Astrocyte (in vitro differentiated cells and primary cell): ENCODE data around the gene FOXL3.

Experiments used
- EZH2 ChIP-seq: IDR thresholded peaks from 2 replicates; pipeline ENCODE4 v1.6.1; 2012; ENCODE audit warnings: mild to moderate bottlenecking, low read length, inconsistent platforms; ENCODE audit not compliant: insufficient read depth
- TF ChIP-seq, protein P1 (sequence below): IDR thresholded peaks from 2 replicates; pipeline ENCODE4 v1.5.1; 2011; ENCODE audit warnings: low read depth, mild to moderate bottlenecking, inconsistent platforms, low read length, moderate library complexity; ENCODE audit not compliant: insufficient read depth

DNA sequence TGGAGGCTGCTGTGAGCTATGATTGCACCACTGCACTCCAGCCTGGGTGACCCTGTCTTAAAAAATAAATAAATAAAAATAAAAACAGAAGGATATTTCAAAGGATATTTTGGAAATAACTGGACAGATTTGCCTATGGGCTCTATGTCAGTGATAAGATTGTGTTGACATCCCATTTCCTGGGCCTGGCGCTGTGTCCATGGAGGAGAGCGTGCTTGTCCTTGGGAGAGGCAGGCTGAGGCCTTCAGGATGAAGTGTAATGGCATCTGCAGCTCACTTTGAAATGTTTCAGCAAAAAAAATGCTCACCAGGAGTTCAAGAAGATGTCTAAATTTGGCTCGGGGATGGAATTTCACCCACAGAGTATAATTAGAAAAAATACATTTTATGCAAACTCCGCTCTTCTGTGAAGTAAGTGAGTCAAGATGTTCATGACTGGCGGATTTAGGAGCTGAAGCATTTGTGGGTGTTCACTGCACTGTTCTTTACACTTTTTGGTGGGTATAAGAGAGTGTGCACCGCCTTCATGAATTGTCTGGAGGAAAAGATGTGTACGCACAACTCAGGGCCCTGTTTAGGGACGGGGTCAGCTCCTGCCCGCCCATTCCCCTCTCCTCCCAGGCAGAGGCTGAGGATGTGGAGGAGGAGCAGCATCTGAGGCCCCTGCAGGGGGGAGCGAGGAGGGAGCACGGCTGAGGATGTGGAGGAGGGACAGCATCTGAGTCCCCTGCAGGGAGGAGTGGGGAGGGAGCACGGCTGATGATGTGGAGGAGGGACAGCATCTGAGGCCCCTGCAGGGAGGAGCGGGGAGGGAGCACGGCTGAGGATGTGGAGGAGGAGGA lies 18.5 kb upstream of the FOXL3 start:
- TF ChIP-seq, protein P1, sequence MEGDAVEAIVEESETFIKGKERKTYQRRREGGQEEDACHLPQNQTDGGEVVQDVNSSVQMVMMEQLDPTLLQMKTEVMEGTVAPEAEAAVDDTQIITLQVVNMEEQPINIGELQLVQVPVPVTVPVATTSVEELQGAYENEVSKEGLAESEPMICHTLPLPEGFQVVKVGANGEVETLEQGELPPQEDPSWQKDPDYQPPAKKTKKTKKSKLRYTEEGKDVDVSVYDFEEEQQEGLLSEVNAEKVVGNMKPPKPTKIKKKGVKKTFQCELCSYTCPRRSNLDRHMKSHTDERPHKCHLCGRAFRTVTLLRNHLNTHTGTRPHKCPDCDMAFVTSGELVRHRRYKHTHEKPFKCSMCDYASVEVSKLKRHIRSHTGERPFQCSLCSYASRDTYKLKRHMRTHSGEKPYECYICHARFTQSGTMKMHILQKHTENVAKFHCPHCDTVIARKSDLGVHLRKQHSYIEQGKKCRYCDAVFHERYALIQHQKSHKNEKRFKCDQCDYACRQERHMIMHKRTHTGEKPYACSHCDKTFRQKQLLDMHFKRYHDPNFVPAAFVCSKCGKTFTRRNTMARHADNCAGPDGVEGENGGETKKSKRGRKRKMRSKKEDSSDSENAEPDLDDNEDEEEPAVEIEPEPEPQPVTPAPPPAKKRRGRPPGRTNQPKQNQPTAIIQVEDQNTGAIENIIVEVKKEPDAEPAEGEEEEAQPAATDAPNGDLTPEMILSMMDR = no peak
- TF ChIP-seq EZH2 = no peak
